ENCODE measurements around the gene PHEX.

DNA sequence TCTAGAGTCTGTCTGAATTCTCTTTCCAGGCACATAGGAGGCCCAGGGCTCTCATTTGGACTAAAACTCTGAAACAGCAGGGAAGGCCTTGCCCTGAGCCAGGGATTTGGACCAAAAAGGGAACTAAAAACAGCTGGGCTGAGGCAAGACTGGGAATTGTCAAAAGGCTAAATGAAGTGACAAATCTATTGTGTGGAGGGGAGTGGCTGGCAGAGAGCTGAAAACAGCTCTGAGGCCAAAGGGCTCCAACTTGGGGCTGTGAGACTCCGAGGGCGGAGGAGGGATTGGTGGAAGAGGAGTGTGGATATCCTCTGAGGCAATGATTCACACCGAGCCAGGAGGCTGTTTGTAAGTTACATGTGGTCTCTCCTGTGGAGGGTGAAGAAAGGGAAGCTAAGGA is 63.2 kb downstream of the PHEX start:
- TF ChIP-seq CTCF (IDR thresholded peaks at IDR 0.05) (no peak), POLR2AphosphoS5 (IDR thresholded peaks at IDR 0.05) (peak in 2 of 3 donors; percentile 32 to 47), POLR2A (IDR thresholded peaks at IDR 0.05) (no peak)
